Stimulated activated CD8-positive, alpha-beta memory T cell treated with anti-CD3 and anti-CD28 coated beads, Interleukin-15, amount 100 ng/mL, for 24 hours (primary cell): ENCODE measurements around the gene PIAS3.
A peak's percentile ranks its signal among the peaks of the same experiment; 100 is the strongest.

Experiments used
- DNase-seq: peaks from one replicate; pipeline ENCODE4 v3.0.0-alpha.2; 2020; ENCODE audit warnings: low read depth

Gene PIAS3

DNA sequence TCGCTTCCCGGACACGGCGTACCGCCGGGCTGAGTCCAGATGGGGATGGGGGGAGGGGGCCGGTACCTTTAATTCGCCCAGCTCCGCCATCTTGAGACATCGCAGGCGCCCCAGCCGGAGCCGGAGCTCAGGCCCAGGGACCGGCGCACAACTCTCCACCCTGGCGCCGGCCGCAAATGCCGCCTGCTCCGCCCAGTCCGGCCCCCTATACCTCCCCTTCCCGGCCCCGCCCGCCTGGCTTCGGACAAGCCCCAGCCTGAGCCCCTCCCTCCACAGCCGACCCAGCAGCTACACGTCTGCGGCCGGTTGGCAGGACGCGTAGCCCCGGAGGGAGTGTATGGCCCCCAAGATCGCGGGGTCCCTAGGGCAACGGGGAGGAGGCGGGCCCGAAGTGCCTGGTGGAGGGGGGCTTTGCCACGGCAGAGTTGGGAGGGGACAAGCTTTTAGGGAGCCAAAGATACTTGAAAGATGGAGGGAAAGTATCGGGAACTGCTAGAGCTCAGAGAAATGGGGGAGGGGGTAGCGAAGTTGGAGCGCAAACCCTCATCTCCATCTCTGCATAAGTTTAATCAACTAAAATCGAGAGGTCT, at the start of gene PIAS3:
Gene PIAS3 (minus strand): TSS at position 181 of the 590 bp plus-strand sequence. CDS start 91 bp downstream, at position 90.
- DNase-seq: peak; percentile 74

DNA sequence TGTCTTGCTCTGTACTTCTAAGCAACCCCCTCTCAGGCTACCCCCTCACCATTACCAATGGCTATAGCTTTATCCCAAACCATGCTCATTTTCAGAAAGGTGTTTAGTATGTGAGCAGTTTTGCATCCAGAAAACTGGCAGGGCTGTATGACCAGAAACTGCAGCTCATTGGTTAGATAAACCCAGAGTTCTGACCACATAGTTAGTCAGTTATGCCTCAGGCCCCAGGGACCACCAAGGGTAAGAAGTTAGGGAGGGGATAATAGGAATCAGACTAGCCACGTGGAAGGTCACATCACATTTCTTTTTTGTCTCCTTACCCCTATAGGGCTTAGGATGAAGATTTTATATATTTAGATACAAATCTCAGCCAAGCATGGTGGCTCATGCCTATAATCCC, 49.8 kb upstream of the PIAS3 start:
- DNase-seq: no peak

DNA sequence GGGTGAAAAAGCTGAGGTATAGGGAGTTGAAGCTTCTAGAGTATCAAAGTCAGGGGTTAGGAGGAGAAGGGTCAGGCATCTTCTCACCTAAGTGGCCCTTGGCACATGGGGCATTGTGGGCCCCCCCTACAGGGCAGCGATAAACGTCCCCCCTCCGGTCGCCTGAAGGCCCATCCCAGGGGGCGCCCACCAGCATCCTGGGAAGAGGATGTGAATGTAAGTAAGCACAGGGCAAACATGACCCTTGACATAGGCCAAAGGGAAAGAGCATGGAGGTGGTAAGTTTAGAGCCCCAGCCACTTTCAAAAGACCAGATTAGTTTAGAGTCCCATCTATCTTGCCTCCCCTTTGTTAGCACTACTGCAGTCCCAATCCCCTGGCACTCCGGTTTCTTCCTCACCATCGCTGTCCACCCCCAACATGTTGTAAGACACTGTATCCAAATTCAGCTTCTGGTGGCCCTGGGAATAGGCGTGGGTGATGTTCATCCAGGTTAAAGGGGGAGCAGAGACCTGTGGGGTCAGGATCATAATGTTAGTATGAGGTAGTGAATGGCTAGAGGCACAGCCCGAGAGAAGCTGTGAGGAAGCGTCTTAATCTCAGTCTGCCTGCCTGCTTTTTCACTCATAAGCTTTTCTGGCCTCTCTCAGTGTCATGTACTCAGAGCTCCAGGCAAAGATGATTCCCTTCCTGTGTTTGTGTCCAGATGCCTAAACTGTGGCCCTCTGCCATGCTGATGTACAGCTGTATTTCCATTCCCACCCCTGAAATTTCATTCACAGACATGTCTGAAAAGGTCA, 48.3 kb upstream of the PIAS3 start:
- DNase-seq: no peak

DNA sequence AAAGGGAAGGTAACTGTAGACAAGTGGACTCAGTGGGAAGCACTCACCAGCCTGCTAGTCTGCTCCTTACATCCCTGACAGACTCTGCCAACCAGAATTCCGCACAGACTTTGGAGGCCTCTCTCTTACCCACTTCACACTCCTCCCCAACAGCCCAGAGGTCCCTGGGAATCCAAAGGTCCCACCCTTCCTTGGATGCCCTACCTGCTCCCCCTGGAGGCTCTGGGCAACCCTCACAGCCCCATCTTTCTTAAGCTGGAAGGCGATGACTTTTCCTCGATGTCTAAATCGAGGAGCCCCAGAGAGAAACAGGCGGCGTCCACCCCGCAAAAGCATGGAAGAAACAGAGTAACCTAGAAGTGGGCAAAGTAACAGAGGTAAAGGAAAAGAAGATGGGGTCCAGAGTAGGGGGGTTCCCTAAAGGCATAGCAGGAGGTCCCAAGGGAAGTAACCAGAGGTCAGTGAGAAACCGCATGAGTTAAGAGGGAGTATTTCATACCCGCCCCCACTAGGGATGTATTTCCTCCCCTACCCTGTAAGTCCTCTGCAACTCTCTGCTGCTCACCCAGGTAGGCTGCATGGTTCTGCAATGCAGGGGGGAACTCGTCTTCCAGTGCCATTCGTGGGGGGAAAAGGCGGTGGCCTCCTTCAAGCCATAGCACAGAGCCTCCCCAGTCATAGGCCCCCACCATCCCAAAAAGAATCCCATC, 42.6 kb upstream of the PIAS3 start:
- no peak for DNase-seq

DNA sequence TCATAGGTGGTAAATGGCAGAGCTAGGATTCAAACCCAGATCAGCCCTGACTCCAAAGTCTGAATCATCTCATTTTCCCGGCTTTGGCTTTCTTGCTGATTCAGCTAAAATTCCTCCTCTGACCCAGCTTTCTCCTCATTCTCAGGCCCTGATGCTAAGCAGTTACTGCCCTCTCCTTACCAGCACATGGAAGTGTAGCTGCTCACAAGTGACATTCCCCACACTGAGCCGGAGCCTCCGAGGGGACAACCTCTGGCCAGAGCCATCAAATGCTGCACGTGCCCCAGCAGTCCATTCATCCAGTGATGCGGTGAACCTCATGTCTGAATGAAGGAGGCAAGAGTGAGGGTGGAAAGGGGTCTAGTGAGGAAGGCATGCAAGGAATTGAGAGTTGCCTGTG, 39.9 kb upstream of the PIAS3 start:
- no peak for DNase-seq

DNA sequence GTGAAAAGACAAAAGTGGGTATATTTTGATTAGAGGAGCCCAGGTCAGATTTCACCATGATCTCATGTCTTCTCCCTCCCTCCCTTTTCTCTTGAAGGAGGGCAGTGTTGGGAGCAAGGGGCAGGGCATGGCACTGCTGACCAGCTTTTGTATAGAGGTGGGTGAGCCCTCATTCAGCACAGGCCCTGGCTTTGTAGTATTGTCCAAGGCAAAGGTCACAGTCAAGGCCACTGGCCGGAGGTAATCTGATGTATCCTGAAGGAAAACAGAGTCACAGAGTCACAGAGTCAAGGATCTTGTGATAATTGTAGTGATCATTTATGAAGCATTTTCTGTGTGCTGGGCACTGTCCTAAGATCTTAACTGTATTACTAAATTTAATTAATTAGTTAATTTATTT, 39.1 kb upstream of the PIAS3 start:
- DNase-seq: no peak

DNA sequence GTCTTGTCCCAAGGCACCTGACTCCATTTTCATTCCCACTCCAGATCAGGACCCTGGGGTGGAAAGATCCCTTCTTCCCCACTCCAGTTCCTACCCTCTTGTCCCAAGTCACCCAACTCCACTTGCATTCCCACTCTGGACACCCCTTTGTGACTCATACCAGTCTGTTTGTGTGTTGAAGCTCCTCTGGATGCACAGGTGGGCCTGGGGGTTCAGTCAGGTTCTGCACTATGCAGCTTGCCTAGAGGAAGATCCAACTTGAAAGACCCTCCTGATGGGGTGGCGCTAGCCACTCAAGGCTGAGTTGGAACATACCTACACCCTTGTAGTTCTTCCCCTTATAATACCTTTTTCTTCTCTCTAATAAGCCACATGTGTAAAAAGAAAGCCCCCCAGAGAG, 36.6 kb upstream of the PIAS3 start:
- DNase-seq: no peak

DNA sequence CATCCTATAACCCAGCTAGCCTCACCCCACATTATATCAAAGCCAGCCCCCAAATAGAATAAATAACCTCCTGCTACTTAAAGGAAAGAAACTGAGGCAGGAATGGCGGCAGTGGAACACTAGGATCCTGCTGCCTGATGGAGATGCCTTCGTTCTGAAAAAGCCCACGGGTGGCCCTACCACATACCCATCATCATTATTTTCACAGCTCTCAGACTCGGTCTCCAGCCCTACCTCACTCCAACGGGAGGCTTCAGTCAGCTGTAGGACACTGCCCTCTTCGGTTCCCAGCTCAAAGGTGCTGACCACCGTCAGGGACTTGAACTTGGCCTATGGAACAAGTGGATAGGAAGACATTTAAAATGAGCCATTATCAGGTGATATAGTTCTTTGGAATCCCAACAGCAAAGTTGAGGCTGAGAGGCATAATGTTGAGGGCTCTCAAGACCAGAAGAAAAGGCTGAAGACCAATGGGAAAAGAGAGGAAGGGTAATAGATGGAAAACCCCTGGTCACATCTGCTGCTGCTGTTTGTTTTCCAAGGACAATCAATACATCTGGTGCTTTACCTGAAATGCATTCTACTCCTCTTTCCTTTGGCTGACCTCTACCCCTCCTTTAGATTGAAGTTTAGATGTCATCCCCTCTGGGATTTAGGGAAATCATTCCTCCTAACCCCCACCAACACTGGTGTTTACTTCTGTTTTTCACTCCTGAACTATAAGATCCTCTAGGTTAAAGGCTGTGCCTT, 34.6 kb upstream of the PIAS3 start:
- no peak for DNase-seq

DNA sequence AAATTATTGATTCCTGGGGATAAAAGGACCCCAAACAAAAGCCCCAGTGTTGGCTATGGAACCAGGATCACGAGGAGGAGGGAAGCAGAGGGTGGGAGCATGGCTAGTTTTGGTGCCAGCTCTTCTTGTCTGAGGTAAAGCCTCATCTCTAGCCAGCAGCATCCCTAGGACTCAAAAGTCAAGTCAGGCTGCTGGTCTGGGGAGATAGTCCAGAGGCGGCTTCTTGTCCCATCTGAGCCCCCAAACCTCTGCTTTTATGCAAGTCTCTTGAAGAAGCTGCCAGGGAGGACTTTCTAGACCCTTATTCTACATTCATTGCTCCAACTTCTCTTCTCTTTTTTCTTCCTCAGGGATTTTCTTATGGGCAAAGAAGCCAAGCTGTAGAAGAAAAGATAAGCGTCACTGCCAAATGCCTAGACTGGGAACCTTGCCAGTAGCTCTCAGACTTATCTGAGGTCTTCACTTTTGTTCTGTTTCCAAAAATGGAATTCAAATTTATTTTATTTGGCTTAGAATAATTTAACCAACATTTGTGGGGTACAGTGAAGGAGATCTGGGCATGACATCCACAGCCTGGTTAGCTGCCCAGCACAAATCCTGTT, 33.7 kb upstream of the PIAS3 start:
- no peak for DNase-seq

DNA sequence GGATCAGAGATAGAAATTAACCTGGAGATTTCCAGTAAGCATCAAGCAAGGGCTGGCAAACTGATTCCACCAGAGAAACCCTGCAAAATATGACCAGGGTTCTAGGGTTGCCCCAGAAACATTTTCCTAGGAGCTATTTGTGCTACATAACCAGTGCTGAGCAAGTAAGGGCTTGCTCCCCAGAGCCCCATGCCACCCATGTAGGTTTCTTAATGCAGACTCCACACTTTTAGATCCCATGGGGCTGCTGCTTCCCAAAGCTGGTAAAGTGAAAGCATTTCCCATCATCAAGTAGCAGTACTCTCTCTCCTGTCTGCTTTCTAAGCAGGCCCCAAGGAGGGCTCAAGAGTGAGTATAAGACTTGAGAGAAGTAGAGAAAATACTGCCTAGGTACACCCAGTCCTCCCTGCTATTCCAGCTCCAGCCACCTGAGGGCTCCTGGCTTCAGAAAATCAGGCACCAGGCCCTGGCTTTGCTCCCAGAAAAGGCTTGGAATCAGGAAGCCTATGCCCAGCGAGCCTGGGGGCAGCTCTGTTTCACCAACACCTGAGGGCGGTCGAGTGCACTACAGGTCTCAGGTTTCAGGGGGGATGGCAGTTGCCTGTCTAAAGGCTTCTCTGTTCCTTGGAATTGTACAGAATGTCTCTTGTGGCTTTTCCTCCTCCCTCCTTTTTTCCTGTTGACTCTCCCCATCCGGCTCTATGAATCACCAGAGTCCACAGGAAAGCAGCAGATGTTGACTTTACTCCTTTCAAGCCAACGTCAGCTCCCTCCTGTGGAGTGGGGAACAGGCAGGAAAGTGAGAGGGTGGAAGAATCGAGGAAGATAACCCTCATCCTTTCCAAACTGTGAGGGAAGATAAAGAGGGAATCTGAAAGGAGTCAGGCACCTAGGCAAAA, 33.0 kb upstream of the PIAS3 start:
- DNase-seq: peak; percentile 8

DNA sequence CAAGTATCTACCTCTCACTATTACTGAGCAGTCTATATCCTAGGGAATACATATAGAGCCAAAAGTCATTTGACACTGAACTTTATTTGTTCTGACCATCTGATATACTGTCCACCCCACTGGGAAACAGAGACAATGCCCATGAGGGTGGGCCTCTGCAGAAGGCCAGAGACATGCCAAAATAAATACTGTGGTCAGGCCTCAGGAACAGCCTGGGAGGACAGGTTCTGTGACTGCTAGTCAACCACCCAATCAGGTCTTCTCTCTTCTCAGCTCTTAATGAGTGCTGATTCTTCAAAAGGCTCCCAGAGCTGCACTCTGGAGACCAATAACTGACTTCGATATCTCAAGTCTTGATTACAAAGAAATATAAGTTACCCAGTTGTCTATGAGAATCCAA, 32.3 kb upstream of the PIAS3 start:
- DNase-seq: no peak

DNA sequence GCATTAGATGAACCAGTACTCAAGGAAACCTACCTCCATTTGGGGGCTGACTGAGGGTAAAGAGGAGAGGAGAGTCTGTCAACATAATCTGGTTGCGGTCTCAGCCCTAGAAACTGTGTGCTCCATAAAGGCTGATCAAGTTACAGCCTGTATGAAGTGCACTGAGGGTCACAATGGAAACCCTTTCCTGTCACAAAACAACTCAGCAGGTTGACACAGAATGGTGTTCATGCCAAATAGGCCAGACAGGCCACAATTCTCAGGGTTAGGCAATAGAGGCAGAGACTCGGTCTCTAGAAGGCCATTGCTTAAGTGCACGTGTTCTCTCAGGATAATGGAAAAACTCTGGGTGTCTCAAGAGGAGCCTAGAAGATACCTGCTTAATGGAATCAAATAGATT, 30.8 kb upstream of the PIAS3 start:
- no peak for DNase-seq

DNA sequence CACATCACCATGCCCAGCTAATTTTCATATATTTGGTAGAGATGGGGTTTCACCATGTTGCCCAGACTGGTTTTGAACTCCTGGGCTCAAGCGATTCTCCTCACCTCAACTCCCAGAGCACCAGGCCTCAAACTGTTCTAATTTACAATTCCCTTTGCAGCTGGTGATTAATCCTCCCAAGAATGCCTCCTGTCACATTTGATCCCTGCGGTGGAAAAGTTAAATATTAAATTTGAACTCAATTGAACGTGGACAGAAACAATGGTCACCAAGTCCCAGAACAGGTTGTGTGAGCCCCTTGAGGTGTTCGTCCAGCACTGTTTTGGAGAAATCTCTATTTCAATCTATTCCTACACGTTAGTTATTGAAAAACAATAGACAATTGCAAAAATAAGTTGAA, 28.8 kb upstream of the PIAS3 start:
- DNase-seq: no peak

DNA sequence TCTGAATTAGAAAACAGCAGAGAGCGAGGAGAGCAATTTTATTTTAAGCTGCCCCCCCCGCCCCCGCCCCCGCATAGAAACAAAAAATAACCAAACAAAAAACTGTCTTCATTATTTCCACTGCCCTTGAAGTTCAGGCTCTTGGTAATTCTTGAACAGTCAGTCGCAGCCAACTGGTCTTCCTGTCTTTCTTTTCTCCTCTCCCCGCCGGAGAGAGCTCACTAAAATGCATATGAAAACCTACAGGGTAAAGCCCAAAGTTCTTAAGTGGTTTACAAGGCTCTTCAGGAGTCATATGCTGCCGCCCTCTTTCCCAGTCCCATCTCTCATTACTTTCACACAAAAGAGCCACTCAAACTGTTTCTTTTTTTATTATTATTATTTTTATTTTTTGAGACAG, 27.9 kb upstream of the PIAS3 start:
- no peak for DNase-seq

DNA sequence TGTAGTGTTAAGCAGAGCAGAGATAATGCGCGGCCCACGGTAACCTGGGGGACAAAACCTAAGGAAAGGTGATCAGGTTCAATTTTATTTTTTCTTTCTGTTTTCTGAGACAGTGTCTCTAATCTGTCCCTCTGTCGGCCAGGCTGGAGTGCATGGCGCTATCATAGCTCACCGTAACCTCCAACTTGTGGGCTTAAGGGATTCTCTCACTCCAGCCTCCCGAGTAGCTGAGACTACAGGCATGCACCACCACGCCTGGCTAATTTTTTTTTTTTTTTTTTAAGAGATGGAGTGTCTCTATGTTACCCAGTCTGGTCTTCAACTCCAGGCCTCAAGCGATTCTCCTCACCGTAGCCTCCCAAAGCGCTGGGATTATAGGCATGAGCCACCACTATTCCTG, 27.5 kb upstream of the PIAS3 start:
- no peak for DNase-seq

DNA sequence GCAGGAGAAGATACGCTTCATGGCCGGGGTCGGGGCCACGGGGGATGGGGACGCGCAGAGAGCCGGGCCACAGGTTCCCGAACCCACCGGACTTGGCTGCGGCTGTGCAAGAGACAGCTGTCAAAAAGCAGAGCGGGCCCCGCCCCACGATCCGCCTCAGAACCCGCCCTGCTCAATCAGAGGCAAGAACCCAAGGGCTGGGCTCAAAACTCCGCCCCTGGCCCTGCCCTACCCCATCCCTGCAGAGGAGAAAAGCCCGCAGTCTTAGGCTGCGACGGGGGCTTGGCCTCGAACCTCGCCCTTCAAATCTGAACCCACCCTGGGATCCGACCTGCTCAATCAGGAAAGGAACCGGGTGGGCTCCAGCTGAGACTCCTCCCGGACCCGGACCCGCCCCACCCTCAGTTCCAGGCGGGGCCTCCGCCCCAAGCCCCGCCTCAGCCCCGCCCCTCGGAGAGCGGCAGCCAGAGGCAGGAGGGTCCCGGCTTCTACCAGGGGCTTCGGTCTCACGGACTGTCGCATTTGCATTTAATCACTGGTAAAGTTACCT, 26.9 kb upstream of the PIAS3 start, which contains the start of gene ANKRD35:
Gene ANKRD35 (minus strand): TSS at position 129 of the 550 bp plus-strand sequence. CDS start 108 bp downstream, at position 21.
- peak; percentile 66 for DNase-seq

DNA sequence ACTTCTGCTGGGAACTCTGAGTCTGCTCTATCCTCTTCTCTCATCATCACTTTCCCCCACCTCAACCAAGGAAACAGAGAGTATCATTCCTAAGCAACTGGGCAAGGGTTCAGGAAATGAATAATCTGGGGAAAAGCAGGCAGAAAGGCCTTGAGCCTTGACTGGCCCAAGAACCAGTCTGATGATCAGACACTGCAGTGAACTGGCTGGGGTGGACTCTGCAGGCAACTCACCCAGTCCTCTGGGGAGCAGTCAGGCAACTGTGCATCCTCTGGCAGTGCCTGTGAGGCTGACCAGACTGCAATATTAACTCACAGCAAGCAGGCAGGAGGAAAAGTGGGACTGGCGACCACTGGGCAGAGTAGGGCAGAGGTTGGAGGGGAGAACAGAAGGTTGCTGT, 25.8 kb upstream of the PIAS3 start:
- no peak for DNase-seq

DNA sequence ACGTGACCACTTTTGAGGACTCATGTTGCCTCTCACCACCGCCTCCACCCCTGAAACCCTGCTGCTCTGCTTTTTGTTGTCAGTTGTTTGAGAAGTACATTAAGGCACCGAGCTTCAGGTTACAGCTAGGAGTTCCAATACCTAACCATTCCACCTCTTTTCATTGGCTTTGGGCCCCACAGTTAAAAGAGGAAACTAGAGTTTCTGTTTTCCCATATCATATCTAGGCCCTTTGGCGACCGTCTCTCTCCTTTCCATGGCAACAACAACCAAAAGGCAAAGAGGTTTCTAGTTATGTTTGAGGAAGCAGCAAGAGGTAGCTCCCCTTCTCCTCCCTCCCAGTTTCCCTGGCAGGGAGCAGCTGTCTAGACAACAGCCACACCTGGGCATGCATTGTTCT, 20.9 kb upstream of the PIAS3 start:
- no peak for DNase-seq

DNA sequence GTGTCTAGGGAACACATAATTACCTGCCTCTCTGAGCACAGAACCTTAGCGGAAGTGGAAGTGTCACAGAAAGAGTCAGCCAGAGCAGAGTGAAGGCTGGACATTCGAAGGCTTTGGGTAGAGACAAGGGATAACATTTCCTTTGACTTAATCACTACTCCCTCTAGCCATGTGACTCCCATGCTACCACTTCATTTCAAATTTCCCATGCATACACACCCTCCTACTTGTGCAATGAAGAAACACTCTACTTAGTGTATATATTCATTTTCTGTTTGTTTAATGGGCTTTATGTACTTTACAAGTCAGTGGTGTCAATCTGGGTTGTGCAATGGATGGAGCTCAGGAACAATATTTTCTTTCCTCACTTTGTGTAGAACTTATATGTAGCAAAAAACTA, 19.8 kb upstream of the PIAS3 start:
- DNase-seq: no peak

DNA sequence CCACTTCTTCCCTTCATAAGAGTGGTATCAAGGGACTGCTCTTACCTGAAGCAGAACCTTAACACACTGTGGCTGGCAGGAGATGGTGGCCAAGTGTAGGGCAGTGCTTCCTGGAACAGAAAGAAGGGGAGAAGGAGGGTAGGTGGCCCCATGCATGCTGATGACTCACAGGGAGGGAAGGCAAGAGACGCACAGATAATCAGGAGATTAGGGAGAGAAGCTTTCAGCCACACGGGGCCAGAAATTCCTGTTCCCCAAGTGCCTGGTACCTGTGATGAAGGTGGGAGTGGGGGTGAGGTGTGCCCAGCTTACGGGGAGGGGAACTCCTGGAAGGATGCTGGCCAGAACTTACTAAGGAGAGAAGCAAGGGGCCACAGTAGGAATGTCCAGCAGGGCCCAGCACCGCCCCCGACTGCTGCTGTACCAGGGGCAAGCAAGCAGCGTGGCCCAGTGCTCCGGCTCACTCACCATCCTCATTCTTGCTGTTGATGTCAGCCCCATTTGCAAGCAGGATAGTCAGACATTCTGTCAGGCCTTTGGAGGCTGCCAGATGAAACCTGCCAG, 19.1 kb upstream of the PIAS3 start:
- DNase-seq: no peak
